ENCODE data around the gene BAX.

The BAX gene

DNA sequence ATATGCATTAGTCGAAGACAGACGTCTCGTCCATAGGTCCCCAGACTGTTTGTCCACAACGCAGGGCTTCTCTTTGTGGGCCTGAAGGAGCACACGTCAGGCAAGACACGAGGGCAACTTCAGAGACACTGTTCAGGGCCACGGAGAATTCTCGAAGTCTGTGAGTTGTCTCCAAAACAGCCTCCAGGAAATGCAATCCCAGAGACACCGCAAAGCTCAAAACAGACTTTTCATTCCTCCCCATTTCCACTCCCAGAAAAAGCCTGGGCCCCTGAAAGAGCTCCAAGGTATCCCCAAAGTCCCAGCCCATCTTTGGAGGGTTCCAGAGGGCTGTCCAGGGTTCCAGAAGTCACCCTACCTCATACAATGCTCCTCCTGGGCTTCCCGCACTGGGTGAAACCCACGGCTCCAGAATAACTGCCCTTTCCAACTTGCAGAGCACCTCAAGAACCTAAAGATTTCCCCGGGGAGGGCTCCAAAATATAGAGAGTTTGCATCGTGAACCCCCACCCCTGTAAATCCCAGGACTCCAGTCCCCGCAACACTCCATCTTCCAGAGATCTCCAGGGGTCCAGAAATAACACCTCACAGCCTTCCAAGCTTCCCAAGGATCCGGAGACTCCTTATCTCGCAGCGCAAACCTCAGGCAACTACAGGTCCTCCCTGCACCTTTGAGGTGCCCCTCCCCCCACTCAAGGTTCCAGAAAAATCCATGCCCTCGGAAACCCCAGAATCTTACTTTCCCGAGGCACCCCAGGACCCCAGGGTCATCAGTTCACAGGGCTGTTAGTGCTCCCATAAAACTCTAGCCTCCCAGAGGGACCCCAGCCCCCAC, 9.7 kb downstream of the BAX start:
- peak overlapping the region; percentile 59 for H2AFZ ChIP-seq
- H3K4me1 ChIP-seq: peaks cover 35% of the 10 kb centered on the region
- peak overlapping the region; percentile 65 for H3K4me2 ChIP-seq (ENCODE audit: low read length)
- H3K79me2 ChIP-seq: peaks cover 5% of the 10 kb centered on the region
- no peaks in the 10 kb centered on the region for H3K36me3 ChIP-seq (ENCODE audit: control insufficient read depth, insufficient read depth, low read length)
- peak overlapping the region; percentile 29 for H3K27ac ChIP-seq
- H3K9ac ChIP-seq: no peak overlapping the region
- H3K9me3 ChIP-seq (ENCODE audit: control insufficient read depth, low read length): no peaks in the 10 kb centered on the region
- H3K4me3 ChIP-seq (ENCODE audit: low read depth, low read length): peak overlapping the region; percentile 25
- TF ChIP-seq CTCF (IDR thresholded peaks at IDR 0.05): no peak
- H3K27me3 ChIP-seq (ENCODE audit: control insufficient read depth, insufficient read depth, low read length): no peaks in the 10 kb centered on the region

DNA sequence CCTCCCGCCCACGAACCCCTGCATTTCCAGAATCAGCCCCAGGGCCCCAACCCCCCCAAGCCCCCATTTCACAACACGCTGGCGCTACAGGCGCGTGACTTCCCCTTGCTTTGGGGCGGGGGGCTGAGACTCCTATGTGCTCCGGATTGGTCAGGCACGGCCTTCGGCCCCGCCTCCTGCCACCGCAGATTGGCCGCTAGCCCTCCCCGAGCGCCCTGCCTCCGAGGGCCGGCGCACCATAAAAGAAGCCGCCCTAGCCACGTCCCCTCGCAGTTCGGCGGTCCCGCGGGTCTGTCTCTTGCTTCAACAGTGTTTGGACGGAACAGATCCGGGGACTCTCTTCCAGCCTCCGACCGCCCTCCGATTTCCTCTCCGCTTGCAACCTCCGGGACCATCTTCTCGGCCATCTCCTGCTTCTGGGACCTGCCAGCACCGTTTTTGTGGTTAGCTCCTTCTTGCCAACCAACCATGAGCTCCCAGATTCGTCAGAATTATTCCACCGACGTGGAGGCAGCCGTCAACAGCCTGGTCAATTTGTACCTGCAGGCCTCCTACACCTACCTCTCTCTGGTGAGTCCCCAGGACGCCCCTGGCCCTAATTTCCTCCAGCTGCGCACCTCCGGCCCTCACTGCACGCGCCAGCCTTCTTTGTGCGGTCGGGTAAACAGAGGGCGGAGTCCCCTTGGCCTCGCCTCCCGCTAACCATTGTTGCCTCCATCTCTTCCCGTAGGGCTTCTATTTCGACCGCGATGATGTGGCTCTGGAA, 10.5 kb downstream of the BAX start, which contains the start of gene FTL:
Gene FTL (plus strand): TSS at position 270 of the 766 bp plus-strand sequence. CDS start 199 bp downstream, at position 469.
- H3K9me3 ChIP-seq (ENCODE audit: control insufficient read depth, low read length): no peaks in the 10 kb centered on the region
- no peaks in the 10 kb centered on the region for H3K27me3 ChIP-seq (ENCODE audit: control insufficient read depth, insufficient read depth, low read length)
- peaks cover 5% of the 10 kb centered on the region for H3K79me2 ChIP-seq
- H3K27ac ChIP-seq: peak within 1 kb of the TSS; percentile 93
- H3K4me2 ChIP-seq (ENCODE audit: low read length): peak within 1 kb of the TSS; percentile 100
- H3K4me1 ChIP-seq: peaks cover 35% of the 10 kb centered on the region
- H2AFZ ChIP-seq: peak within 1 kb of the TSS; percentile 59
- H3K9ac ChIP-seq: peak within 1 kb of the TSS; percentile 86
- H3K36me3 ChIP-seq (ENCODE audit: control insufficient read depth, insufficient read depth, low read length): no peaks in the 10 kb centered on the region
- no peak for TF ChIP-seq CTCF (IDR thresholded peaks at IDR 0.05)
- H3K4me3 ChIP-seq (ENCODE audit: low read depth, low read length): peak within 1 kb of the TSS; percentile 94

DNA sequence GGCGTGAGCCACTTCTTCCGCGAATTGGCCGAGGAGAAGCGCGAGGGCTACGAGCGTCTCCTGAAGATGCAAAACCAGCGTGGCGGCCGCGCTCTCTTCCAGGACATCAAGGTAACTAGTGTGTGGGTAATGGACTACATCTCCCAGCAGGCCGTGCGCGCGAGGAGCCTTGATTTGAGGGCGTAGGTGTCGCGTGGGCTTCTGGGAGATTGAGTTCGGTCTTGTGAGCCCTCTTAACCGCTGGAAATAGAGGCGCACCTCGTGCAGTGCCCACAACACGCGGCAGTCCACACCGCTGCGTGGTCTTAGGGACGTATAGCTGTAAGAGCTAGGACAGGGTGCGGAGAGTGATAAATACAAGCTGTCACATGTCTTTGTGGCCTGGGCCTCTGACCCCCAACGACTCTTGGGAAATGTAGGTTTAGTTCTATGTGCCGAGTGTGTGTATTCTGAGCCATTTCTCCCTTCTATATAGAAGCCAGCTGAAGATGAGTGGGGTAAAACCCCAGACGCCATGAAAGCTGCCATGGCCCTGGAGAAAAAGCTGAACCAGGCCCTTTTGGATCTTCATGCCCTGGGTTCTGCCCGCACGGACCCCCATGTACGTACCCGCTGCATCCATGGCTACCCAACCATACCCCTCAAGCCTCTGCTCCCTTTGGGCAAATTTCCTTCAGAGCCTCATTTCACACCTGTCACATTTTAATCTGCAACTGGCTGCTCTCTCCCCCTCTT, 11.3 kb downstream of the BAX start:
- peaks cover 35% of the 10 kb centered on the region for H3K4me1 ChIP-seq
- H3K79me2 ChIP-seq: peaks cover 5% of the 10 kb centered on the region
- H3K4me3 ChIP-seq (ENCODE audit: low read depth, low read length): peak overlapping the region; percentile 94
- no peaks in the 10 kb centered on the region for H3K27me3 ChIP-seq (ENCODE audit: control insufficient read depth, insufficient read depth, low read length)
- H2AFZ ChIP-seq: peak overlapping the region; percentile 57
- no peak for TF ChIP-seq CTCF (IDR thresholded peaks at IDR 0.05)
- H3K27ac ChIP-seq: peak overlapping the region; percentile 93
- H3K4me2 ChIP-seq (ENCODE audit: low read length): peak overlapping the region; percentile 100
- H3K36me3 ChIP-seq (ENCODE audit: control insufficient read depth, insufficient read depth, low read length): no peaks in the 10 kb centered on the region
- peak overlapping the region; percentile 86 for H3K9ac ChIP-seq
- no peaks in the 10 kb centered on the region for H3K9me3 ChIP-seq (ENCODE audit: control insufficient read depth, low read length)

DNA sequence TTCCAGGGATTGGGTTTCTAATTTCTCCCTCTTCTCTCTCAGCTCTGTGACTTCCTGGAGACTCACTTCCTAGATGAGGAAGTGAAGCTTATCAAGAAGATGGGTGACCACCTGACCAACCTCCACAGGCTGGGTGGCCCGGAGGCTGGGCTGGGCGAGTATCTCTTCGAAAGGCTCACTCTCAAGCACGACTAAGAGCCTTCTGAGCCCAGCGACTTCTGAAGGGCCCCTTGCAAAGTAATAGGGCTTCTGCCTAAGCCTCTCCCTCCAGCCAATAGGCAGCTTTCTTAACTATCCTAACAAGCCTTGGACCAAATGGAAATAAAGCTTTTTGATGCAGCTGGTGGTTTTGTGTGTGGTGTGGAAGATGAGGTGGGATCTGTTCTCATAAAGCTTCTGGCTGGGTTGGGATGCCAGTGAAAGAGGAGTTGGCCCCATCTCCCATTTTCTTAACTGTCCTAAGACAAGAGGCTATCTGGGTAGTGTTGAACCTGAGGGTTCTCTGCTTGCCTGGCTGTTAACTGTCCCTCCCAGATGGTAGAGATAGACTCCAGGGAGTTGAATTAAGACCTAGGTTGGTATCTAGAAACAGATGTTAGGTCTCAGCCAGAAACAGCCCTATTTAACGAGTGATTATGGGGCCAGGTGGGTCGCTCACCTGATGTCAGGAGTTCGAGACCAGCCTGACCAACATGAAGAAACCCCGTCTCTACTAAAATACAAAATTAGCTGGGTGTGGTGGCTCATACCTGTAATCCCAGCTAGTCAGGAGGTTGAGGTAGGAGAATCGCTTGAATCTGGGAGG, 12.1 kb downstream of the BAX start:
- Histone ChIP-seq H3K9me3 (ENCODE audit: control insufficient read depth, low read length) (no peaks in the 10 kb centered on the region), H3K79me2 (peaks cover 5% of the 10 kb centered on the region), H2AFZ (no peak overlapping the region), H3K4me3 (ENCODE audit: low read depth, low read length) (peak overlapping the region; percentile 94), H3K4me2 (ENCODE audit: low read length) (peak overlapping the region; percentile 100), H3K27me3 (ENCODE audit: control insufficient read depth, insufficient read depth, low read length) (no peaks in the 10 kb centered on the region), H3K36me3 (ENCODE audit: control insufficient read depth, insufficient read depth, low read length) (no peaks in the 10 kb centered on the region), H3K27ac (peak overlapping the region; percentile 18), H3K9ac (no peak overlapping the region), H3K4me1 (peaks cover 35% of the 10 kb centered on the region)
- no peak for TF ChIP-seq CTCF (IDR thresholded peaks at IDR 0.05)
